ENCODE measurements around the gene SLC25A14. TPM values are rescaled to one million over a fixed set of nuclear protein-coding genes. Genes with fewer than 3 reads are reported as not detected.

SLC25A14 gene
- polyA plus RNA-seq, 2 of the 4 experiments (the other 2 are of a cell fraction), result 23.0 to 34.8 TPM

DNA sequence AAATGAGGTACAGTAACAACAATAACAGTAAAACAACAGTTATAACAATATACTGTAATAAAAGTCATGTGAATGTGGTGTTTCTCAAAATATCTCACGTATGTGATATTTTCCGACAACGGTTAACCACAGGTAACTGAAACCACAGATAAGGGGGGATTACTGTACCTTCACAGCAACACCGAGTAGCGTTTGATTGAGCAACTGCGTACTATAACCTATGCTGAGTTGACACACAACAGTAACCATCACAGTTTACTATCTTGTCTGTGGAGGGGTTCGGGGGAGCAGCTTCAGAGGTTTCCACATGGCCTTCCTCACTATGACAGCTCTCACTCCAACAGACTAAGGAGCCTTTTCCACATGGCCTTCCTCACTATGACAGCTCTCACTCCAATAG is 75.5 kb downstream of the SLC25A14 start:
- H3K4me3 ChIP-seq, result no peak overlapping the region
- 86% methylated on average over 7 of the region's 7 CpGs for WGBS (ENCODE audit: missing lambda C conversion rate)
- H3K27ac ChIP-seq, result no peak overlapping the region
- ChIA-PET POLR2A (no interaction called here), CTCF (no interaction called here)
- no peak overlapping the region for H3K4me2 ChIP-seq
- TF ChIP-seq, protein P1, sequence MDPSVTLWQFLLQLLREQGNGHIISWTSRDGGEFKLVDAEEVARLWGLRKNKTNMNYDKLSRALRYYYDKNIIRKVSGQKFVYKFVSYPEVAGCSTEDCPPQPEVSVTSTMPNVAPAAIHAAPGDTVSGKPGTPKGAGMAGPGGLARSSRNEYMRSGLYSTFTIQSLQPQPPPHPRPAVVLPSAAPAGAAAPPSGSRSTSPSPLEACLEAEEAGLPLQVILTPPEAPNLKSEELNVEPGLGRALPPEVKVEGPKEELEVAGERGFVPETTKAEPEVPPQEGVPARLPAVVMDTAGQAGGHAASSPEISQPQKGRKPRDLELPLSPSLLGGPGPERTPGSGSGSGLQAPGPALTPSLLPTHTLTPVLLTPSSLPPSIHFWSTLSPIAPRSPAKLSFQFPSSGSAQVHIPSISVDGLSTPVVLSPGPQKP (IDR thresholded peaks at IDR 0.05; ENCODE audit: low read depth, low read length), result no peak
- TF ChIP-seq KDM1A (IDR thresholded peaks at IDR 0.05; ENCODE audit: low read depth) (no peak), HOXB5 (CRISPR knock-in tag; IDR thresholded peaks at IDR 0.05) (no peak), NR3C1 (IDR thresholded peaks at IDR 0.05) (no peak), JUNB (IDR thresholded peaks at IDR 0.05) (no peak), GATA3 (IDR thresholded peaks at IDR 0.05; ENCODE audit: borderline replicate concordance) (no peak), CHD2 (IDR thresholded peaks at IDR 0.05; ENCODE audit: low read length, partially characterized antibody) (no peak), ZC3H11A (IDR thresholded peaks at IDR 0.05) (no peak), POLR2AphosphoS2 (conservative IDR thresholded peaks at IDR 0.05; ENCODE audit: low read length) (no peak), MAZ (IDR thresholded peaks at IDR 0.05; ENCODE audit: borderline replicate concordance, low read depth, low read length) (no peak), CEBPB (IDR thresholded peaks at IDR 0.05) (no peak), RAD21 (conservative IDR thresholded peaks at IDR 0.05 in 1 of 2, IDR thresholded peaks at IDR 0.05 in 1 of 2) (no peak), CBX8 (IDR thresholded peaks at IDR 0.05) (no peak), RNF2 (IDR thresholded peaks at IDR 0.05; ENCODE audit: borderline replicate concordance, low read depth) (no peak), ESRRA (IDR thresholded peaks at IDR 0.05; ENCODE audit: borderline replicate concordance, low read length) (no peak)
- TF ChIP-seq, protein P2, sequence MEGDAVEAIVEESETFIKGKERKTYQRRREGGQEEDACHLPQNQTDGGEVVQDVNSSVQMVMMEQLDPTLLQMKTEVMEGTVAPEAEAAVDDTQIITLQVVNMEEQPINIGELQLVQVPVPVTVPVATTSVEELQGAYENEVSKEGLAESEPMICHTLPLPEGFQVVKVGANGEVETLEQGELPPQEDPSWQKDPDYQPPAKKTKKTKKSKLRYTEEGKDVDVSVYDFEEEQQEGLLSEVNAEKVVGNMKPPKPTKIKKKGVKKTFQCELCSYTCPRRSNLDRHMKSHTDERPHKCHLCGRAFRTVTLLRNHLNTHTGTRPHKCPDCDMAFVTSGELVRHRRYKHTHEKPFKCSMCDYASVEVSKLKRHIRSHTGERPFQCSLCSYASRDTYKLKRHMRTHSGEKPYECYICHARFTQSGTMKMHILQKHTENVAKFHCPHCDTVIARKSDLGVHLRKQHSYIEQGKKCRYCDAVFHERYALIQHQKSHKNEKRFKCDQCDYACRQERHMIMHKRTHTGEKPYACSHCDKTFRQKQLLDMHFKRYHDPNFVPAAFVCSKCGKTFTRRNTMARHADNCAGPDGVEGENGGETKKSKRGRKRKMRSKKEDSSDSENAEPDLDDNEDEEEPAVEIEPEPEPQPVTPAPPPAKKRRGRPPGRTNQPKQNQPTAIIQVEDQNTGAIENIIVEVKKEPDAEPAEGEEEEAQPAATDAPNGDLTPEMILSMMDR (IDR thresholded peaks at IDR 0.05), result no peak
- TF ChIP-seq, protein P3, sequence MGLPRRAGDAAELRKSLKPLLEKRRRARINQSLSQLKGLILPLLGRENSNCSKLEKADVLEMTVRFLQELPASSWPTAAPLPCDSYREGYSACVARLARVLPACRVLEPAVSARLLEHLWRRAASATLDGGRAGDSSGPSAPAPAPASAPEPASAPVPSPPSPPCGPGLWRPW (IDR thresholded peaks at IDR 0.05), result no peak
- TF ChIP-seq, protein P4, sequence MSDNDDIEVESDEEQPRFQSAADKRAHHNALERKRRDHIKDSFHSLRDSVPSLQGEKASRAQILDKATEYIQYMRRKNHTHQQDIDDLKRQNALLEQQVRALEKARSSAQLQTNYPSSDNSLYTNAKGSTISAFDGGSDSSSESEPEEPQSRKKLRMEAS (IDR thresholded peaks at IDR 0.05), result no peak
- TF ChIP-seq, protein P5, sequence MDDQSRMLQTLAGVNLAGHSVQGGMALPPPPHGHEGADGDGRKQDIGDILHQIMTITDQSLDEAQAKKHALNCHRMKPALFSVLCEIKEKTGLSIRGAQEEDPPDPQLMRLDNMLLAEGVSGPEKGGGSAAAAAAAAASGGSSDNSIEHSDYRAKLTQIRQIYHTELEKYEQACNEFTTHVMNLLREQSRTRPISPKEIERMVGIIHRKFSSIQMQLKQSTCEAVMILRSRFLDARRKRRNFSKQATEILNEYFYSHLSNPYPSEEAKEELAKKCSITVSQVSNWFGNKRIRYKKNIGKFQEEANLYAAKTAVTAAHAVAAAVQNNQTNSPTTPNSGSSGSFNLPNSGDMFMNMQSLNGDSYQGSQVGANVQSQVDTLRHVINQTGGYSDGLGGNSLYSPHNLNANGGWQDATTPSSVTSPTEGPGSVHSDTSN (IDR thresholded peaks at IDR 0.05), result no peak
- TF ChIP-seq, protein P6, sequence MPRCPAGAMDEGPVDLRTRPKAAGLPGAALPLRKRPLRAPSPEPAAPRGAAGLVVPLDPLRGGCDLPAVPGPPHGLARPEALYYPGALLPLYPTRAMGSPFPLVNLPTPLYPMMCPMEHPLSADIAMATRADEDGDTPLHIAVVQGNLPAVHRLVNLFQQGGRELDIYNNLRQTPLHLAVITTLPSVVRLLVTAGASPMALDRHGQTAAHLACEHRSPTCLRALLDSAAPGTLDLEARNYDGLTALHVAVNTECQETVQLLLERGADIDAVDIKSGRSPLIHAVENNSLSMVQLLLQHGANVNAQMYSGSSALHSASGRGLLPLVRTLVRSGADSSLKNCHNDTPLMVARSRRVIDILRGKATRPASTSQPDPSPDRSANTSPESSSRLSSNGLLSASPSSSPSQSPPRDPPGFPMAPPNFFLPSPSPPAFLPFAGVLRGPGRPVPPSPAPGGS (IDR thresholded peaks at IDR 0.05), result no peak
- H3K9me3 ChIP-seq, result no peaks in the 10 kb centered on the region
- H3K4me1 ChIP-seq, result no peaks in the 10 kb centered on the region
- no peak for ATAC-seq
- no peak for FAIRE-seq
- no peak for DNase-seq (ENCODE audit: low read depth in 1 of 2, low spot score in 1 of 2)

DNA sequence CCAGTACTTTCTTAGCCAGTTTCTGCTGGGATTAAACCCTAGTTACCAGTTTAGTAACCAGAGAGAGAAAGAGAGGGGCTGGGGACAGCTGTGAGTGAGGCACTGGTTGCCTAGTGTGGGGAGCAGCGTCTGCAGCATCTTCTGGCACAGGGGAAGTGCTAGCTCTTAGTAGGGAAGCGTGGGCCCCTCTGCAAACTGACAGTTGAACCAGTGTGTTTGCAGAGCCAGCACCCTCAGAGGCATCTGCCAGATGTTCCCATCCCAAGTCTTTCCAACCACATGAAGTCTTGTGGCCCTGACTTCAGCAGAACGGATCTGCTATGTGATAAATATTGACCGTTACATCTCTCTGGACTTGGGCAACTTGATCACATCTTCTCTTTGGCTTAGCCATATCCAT is 77.1 kb downstream of the SLC25A14 start:
- Histone ChIP-seq H3K27ac (no peak overlapping the region), H3K4me3 (no peak overlapping the region), H3K9me3 (no peaks in the 10 kb centered on the region), H3K4me2 (no peak overlapping the region), H3K4me1 (no peaks in the 10 kb centered on the region)
- no peak for FAIRE-seq
- ChIA-PET POLR2A (no interaction called here), CTCF (no interaction called here)
- WGBS (ENCODE audit: missing lambda C conversion rate), result 69% methylated on average over 4 of the region's 4 CpGs
- no peak for DNase-seq (ENCODE audit: low read depth in 1 of 2, low spot score in 1 of 2)
- no peak for ATAC-seq
- TF ChIP-seq RAD21 (conservative IDR thresholded peaks at IDR 0.05 in 1 of 2, IDR thresholded peaks at IDR 0.05 in 1 of 2) (no peak), MYC (IDR thresholded peaks at IDR 0.05; ENCODE audit: borderline replicate concordance, low read length) (no peak), JUN (IDR thresholded peaks at IDR 0.05) (no peak), EHF (CRISPR knock-in tag; IDR thresholded peaks at IDR 0.05) (no peak), POLR2A (IDR thresholded peaks at IDR 0.05; ENCODE audit: low read length) (no peak), RCOR1 (IDR thresholded peaks at IDR 0.05; ENCODE audit: low read depth, low read length) (no peak), FOSB (CRISPR knock-in tag; IDR thresholded peaks at IDR 0.05) (no peak), RARB (CRISPR knock-in tag; IDR thresholded peaks at IDR 0.05) (no peak)
- TF ChIP-seq, protein P5 (IDR thresholded peaks at IDR 0.05), result no peak
- TF ChIP-seq, protein P3 (IDR thresholded peaks at IDR 0.05), result no peak
- TF ChIP-seq, protein P2 (IDR thresholded peaks at IDR 0.05), result no peak
- TF ChIP-seq, protein P4 (IDR thresholded peaks at IDR 0.05), result no peak
- TF ChIP-seq, protein P6 (IDR thresholded peaks at IDR 0.05), result no peak

Measured in A549 (cell line).